ENCODE measurements around the gene ATF7. TPM values are rescaled to one million over a fixed set of nuclear protein-coding genes. Genes with fewer than 3 reads are reported as not detected.

ATF7 gene
- total and polyA plus RNA-seq, 9 of the 15 experiments (the other 6 are each of a cell fraction or from before 2014, with no cell fraction given) = 10.6 to 30.4 (median 20.7) TPM

GRCh38 chr12:53532021-53532420 is 94.2 kb downstream of the ATF7 start (continued):
- TF ChIP-seq COPS2 (conservative IDR thresholded peaks at IDR 0.05) = no peak
- no peak for TF ChIP-seq TBP (optimal IDR thresholded peaks at IDR 0.05; ENCODE audit: low read depth, low read length)
- no peak for TF ChIP-seq ZC3H4 (CRISPR knock-in tag; IDR thresholded peaks at IDR 0.05; ENCODE audit: borderline replicate concordance)
- TF ChIP-seq E2F3 (CRISPR knock-in tag; IDR thresholded peaks at IDR 0.05) = no peak
- TF ChIP-seq MYC (IDR thresholded peaks at IDR 0.05; ENCODE audit: low read depth, low read length) = no peak
- TF ChIP-seq MYC (CRISPR knock-in tag; IDR thresholded peaks at IDR 0.05; ENCODE audit: borderline replicate concordance, low read depth) = no peak
- TF ChIP-seq TGIF2 (CRISPR knock-in tag; IDR thresholded peaks at IDR 0.05) = no peak
- no peak for TF ChIP-seq EZH2 (IDR thresholded peaks at IDR 0.05; ENCODE audit: borderline replicate concordance, low read depth, low read length)
- no peak for TF ChIP-seq HEY1 (CRISPR knock-in tag; IDR thresholded peaks at IDR 0.05; ENCODE audit: borderline replicate concordance)
- no peak for TF ChIP-seq NRF1 (conservative IDR thresholded peaks at IDR 0.05 in 1 of 2, IDR thresholded peaks at IDR 0.05 in 1 of 2)
- no peak for TF ChIP-seq HDAC8 (tag; IDR thresholded peaks at IDR 0.05)
- TF ChIP-seq SIX5 (IDR thresholded peaks at IDR 0.05; ENCODE audit: borderline replicate concordance in 1 of 2, insufficient read depth in 1 of 2, low read depth in 1 of 2, low read length in 2 of 2) = no peak
- no peak for TF ChIP-seq ZSCAN29 (IDR thresholded peaks at IDR 0.05)

GRCh38 chr12:53530920-53531319 is 95.3 kb downstream of the ATF7 start:
- no peak overlapping the region for H3K9ac ChIP-seq (ENCODE audit: insufficient read depth in 1 of 2, low read depth in 2 of 2, low read length in 2 of 2)
- intact Hi-C loops (cut with micrococcal nuclease) (no loop called here), in situ Hi-C loops (cut with MboI) (no loop called here)
- H3K79me2 ChIP-seq (ENCODE audit: control insufficient read depth, insufficient read depth, low read length) = no peaks in the 10 kb centered on the region
- no peak overlapping the region for H3K27ac ChIP-seq (ENCODE audit: extremely low read depth, low read depth, low read length)
- FAIRE-seq (no peak), DNase-seq (ENCODE audit: extremely low read depth in 1 of 4, low spot score in 3 of 4) (no peak), ATAC-seq (no peak)
- ChIA-PET POLR2A (interaction anchor here (0.6 kb wide), 2 partner anchors 16 to 52 kb away, joined by 3 to 4 read pairs; no protein-coding TSS in a partner anchor), CTCF (ENCODE audit: low intra/inter-chr PET ratio) (no interaction called here)
- no peak overlapping the region for H3K4me2 ChIP-seq (ENCODE audit: insufficient read depth, low read length)
- H3K27me3 ChIP-seq (ENCODE audit: control insufficient read depth in 2 of 2, insufficient read depth in 2 of 2, low read length in 2 of 2) = no peaks in the 10 kb centered on the region
- no peaks in the 10 kb centered on the region for H3K9me1 ChIP-seq (ENCODE audit: control insufficient read depth, insufficient read depth, low read length)
- no peaks in the 10 kb centered on the region for H3K4me1 ChIP-seq (replicated peaks in 1 of 2; ENCODE audit: control insufficient read depth in 2 of 2, insufficient read depth in 2 of 2, low read length in 2 of 2)
- no peaks in the 10 kb centered on the region for H4K20me1 ChIP-seq (replicated peaks; ENCODE audit: control insufficient read depth, insufficient read depth, low read length)
- no TSS peak for BruUV-seq (replicated peaks)
- peaks cover 53% of the 10 kb centered on the region; the same call in 2 of the 3 replicates for H3K36me3 ChIP-seq (ENCODE audit: control insufficient read depth, insufficient read depth, low read length)
- 80% methylated on average over 4 of the region's 4 CpGs for WGBS (ENCODE audit: insufficient coverage, low coverage, missing lambda C conversion rate)
- H3K9me3 ChIP-seq (replicated peaks; ENCODE audit: control insufficient read depth, insufficient read depth, low read depth, low read length) = no peaks in the 10 kb centered on the region
- H3K4me3 ChIP-seq = no peak overlapping the region
- no peak overlapping the region for H2AFZ ChIP-seq (ENCODE audit: low read depth, low read length)
- no peak for TF ChIP-seq CBFA2T2 (conservative IDR thresholded peaks at IDR 0.05)
- TF ChIP-seq BRF1 (IDR thresholded peaks at IDR 0.05; ENCODE audit: borderline replicate concordance, extremely low read depth, insufficient read length) = no peak
- TF ChIP-seq ZNF316 (IDR thresholded peaks at IDR 0.05) = no peak
- no peak for TF ChIP-seq NRF1 (conservative IDR thresholded peaks at IDR 0.05 in 1 of 2, IDR thresholded peaks at IDR 0.05 in 1 of 2)
- no peak for TF ChIP-seq ZNF184 (CRISPR knock-in tag; IDR thresholded peaks at IDR 0.05)
- TF ChIP-seq ZNF76 (CRISPR knock-in tag; IDR thresholded peaks at IDR 0.05; ENCODE audit: borderline replicate concordance) = no peak
- TF ChIP-seq, protein P1, sequence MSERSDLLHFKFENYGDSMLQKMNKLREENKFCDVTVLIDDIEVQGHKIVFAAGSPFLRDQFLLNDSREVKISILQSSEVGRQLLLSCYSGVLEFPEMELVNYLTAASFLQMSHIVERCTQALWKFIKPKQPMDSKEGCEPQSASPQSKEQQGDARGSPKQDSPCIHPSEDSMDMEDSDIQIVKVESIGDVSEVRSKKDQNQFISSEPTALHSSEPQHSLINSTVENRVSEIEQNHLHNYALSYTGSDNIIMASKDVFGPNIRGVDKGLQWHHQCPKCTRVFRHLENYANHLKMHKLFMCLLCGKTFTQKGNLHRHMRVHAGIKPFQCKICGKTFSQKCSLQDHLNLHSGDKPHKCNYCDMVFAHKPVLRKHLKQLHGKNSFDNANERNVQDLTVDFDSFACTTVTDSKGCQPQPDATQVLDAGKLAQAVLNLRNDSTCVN (CRISPR knock-in tag; IDR thresholded peaks at IDR 0.05) = no peak
- TF ChIP-seq ZNF518B (CRISPR knock-in tag; IDR thresholded peaks at IDR 0.05) = no peak

All from K562 (cell line).